ENCODE results near the gene F10. TPM values are rescaled to one million over a fixed set of nuclear protein-coding genes. Genes with fewer than 3 reads are reported as not detected.

F10 gene
- total RNA-seq, 1 experiment from 2014 or later: not detected

DNA sequence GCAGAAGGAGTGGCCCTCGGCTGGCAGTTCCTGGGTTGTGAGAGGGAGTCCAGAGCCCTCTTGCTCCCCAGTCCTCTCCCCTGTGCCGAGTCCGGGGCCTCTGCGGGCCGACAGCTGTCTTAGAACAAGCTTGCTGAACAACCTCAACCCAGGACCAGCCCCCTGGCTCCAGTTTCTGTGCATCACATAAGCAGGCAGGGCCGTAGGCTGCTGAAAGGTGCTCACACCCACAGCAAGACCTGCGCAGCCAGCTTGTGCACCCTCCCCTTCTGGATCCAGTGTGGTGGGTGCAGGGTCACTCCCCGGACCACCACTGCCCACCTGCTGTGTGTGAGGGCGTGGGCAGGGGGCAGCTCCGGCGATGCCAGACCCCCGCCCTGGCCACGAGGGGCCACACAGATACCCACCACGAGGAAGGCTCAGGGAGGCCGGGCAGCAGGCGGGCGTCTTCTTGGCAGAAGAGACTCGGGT is 42.2 kb upstream of the F10 start:
- Histone ChIP-seq H4K20me1 (ENCODE audit: low read length) (no peaks in the 10 kb centered on the region), H3K4me1 (ENCODE audit: insufficient read depth, low read length) (peaks cover 4% of the 10 kb centered on the region; the same call in 1 of the 2 replicates), H3K27me3 (ENCODE audit: low read length) (no peaks in the 10 kb centered on the region), H3F3A (ENCODE audit: low read length, unreplicated experiment) (no peaks in the 10 kb centered on the region), H3K79me2 (ENCODE audit: low read length) (no peaks in the 10 kb centered on the region), H3K9ac (ENCODE audit: low read length) (no peak overlapping the region), H3K36me3 (ENCODE audit: low read depth, low read length) (no peaks in the 10 kb centered on the region), H2AFZ (ENCODE audit: low read length) (no peak overlapping the region), H3K27ac (ENCODE audit: low read length) (no peak overlapping the region), H3K9me2 (replicated peaks; ENCODE audit: low read length) (no peaks in the 10 kb centered on the region), H3K9me3 (ENCODE audit: low read length) (no peaks in the 10 kb centered on the region), H3K4me3 (ENCODE audit: low read length) (no peak overlapping the region), H3K4me2 (ENCODE audit: low read length) (no peak overlapping the region)
- CTCF ChIA-PET: no interaction called here
- DNase-seq (no peak), ATAC-seq (no peak)
- intact Hi-C loops (cut with micrococcal nuclease): no loop called here
- POLR2A ChIA-PET (ENCODE audit: unreplicated experiment): no interaction called here
- BruUV-seq (replicated peaks): no TSS peak
- TF ChIP-seq EZH2 (IDR thresholded peaks at IDR 0.05; ENCODE audit: low read length, unreplicated experiment) (no peak), EZH2phosphoT487 (IDR thresholded peaks at IDR 0.05; ENCODE audit: borderline replicate concordance, low read length) (no peak)
- TF ChIP-seq, protein P1, sequence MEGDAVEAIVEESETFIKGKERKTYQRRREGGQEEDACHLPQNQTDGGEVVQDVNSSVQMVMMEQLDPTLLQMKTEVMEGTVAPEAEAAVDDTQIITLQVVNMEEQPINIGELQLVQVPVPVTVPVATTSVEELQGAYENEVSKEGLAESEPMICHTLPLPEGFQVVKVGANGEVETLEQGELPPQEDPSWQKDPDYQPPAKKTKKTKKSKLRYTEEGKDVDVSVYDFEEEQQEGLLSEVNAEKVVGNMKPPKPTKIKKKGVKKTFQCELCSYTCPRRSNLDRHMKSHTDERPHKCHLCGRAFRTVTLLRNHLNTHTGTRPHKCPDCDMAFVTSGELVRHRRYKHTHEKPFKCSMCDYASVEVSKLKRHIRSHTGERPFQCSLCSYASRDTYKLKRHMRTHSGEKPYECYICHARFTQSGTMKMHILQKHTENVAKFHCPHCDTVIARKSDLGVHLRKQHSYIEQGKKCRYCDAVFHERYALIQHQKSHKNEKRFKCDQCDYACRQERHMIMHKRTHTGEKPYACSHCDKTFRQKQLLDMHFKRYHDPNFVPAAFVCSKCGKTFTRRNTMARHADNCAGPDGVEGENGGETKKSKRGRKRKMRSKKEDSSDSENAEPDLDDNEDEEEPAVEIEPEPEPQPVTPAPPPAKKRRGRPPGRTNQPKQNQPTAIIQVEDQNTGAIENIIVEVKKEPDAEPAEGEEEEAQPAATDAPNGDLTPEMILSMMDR (conservative IDR thresholded peaks at IDR 0.05; ENCODE audit: low read depth, low read length): no peak

- Histone ChIP-seq H3K9ac (ENCODE audit: low read length) (no peak overlapping the region), H3K9me3 (ENCODE audit: low read length) (no peaks in the 10 kb centered on the region), H3K27ac (ENCODE audit: low read length) (no peak overlapping the region), H3K36me3 (ENCODE audit: low read depth, low read length) (no peaks in the 10 kb centered on the region), H3F3A (ENCODE audit: low read length, unreplicated experiment) (no peaks in the 10 kb centered on the region), H3K4me2 (ENCODE audit: low read length) (no peak overlapping the region), H4K20me1 (ENCODE audit: low read length) (no peaks in the 10 kb centered on the region), H2AFZ (ENCODE audit: low read length) (no peak overlapping the region), H3K4me1 (ENCODE audit: insufficient read depth, low read length) (peaks cover 4% of the 10 kb centered on the region; the same call in 1 of the 2 replicates), H3K79me2 (ENCODE audit: low read length) (no peaks in the 10 kb centered on the region), H3K9me2 (replicated peaks; ENCODE audit: low read length) (no peaks in the 10 kb centered on the region), H3K27me3 (ENCODE audit: low read length) (no peaks in the 10 kb centered on the region), H3K4me3 (ENCODE audit: low read length) (no peak overlapping the region)
- TF ChIP-seq, protein P1 (conservative IDR thresholded peaks at IDR 0.05; ENCODE audit: low read depth, low read length): no peak
- TF ChIP-seq EZH2 (IDR thresholded peaks at IDR 0.05; ENCODE audit: low read length, unreplicated experiment): no peak
- TF ChIP-seq EZH2phosphoT487 (IDR thresholded peaks at IDR 0.05; ENCODE audit: borderline replicate concordance, low read length): no peak
- ATAC-seq: no peak
- DNase-seq: no peak
- ChIA-PET POLR2A (ENCODE audit: unreplicated experiment) (no interaction called here), CTCF (no interaction called here)
- intact Hi-C loops (cut with micrococcal nuclease): no loop called here
- no TSS peak for BruUV-seq (replicated peaks)
Measured at GRCh38 chr13:113080901-113081521, 41.6 kb upstream of the F10 start.

DNA sequence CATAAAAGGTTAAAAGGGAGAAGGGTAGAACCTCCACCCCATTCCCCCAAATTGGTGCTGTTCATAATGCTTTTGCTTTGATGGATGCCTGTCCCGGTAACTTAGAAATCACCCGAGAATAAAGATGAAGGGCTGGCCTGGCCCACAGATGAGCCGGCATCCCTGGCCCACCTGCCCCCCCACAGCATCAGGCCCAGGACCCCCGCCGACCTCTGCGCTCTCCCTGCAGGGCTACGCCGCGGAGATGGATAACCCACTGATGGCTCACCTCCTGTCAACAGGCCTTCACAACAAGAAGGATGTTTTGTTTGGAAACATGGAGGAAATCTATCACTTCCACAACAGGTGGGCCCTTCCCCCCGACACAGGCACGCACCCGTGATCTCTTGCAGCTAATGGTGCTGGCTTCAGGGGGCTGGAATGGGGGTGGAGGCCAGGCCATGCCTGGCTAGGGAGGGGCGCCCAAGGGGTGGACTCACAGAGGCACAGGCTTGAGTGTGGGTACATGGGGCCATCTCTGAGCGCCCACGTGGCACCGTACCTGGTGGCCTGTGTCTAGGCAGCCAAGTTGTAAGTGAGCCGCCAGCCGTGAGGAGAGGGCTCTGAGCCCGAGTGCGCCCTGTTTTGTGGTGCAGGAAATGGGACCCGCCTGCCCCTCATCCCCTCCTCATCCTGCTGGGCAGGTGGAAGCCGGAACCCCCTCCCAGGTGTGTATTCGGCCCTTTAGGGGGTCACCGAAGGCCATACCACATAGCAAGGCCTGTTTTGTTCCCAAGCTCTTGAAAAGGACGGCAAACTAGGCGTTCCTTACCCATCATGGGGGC is 40.2 kb upstream of the F10 start:
- intact Hi-C loops (cut with micrococcal nuclease): no loop called here
- no peaks in the 10 kb centered on the region for H3F3A ChIP-seq (ENCODE audit: low read length, unreplicated experiment)
- H3K4me1 ChIP-seq (ENCODE audit: insufficient read depth, low read length): peaks cover 4% of the 10 kb centered on the region; the same call in 1 of the 2 replicates
- ATAC-seq (no peak), DNase-seq (no peak)
- BruUV-seq (replicated peaks): no TSS peak
- no peaks in the 10 kb centered on the region for H3K36me3 ChIP-seq (ENCODE audit: low read depth, low read length)
- no peak for TF ChIP-seq EZH2phosphoT487 (IDR thresholded peaks at IDR 0.05; ENCODE audit: borderline replicate concordance, low read length)
- TF ChIP-seq, protein P1 (conservative IDR thresholded peaks at IDR 0.05; ENCODE audit: low read depth, low read length): no peak
- TF ChIP-seq EZH2 (IDR thresholded peaks at IDR 0.05; ENCODE audit: low read length, unreplicated experiment): no peak
- POLR2A ChIA-PET (ENCODE audit: unreplicated experiment): no interaction called here
- no peaks in the 10 kb centered on the region for H3K9me2 ChIP-seq (replicated peaks; ENCODE audit: low read length)
- no peak overlapping the region for H3K27ac ChIP-seq (ENCODE audit: low read length)
- CTCF ChIA-PET: no interaction called here
- H3K4me2 ChIP-seq (ENCODE audit: low read length): no peak overlapping the region
- H2AFZ ChIP-seq (ENCODE audit: low read length): no peak overlapping the region
- H3K79me2 ChIP-seq (ENCODE audit: low read length): no peaks in the 10 kb centered on the region
- H3K9me3 ChIP-seq (ENCODE audit: low read length): no peaks in the 10 kb centered on the region
- no peaks in the 10 kb centered on the region for H3K27me3 ChIP-seq (ENCODE audit: low read length)
- H3K9ac ChIP-seq (ENCODE audit: low read length): no peak overlapping the region
- H3K4me3 ChIP-seq (ENCODE audit: low read length): no peak overlapping the region
- no peaks in the 10 kb centered on the region for H4K20me1 ChIP-seq (ENCODE audit: low read length)

Data from PC-3 (cell line).